GM06990 (cell line): ENCODE measurements around the gene SCN8A.

Experiments used
- DNase-seq: peaks from one replicate; pipeline ENCODE4 v3.0.0-alpha.2; 2011; ENCODE audit not compliant: insufficient read length; ENCODE audit errors: extremely low read depth
- H3K27me3 ChIP-seq: replicated peaks from 2 replicates; pipeline ENCODE4 v1.6.0; 2011; ENCODE audit warnings: low read length; ENCODE audit not compliant: control insufficient read depth, insufficient read depth
- H3K36me3 ChIP-seq: 2 replicates; pipeline ENCODE4 v1.5.1; 2011; ENCODE audit warnings: low read length; ENCODE audit not compliant: control insufficient read depth, insufficient read depth
- H3K4me3 ChIP-seq: replicated peaks from 2 replicates; pipeline ENCODE4 v1.5.1; 2011; ENCODE audit warnings: low read depth, mild to moderate bottlenecking, control low read depth, low read length
- CTCF ChIP-seq: IDR thresholded peaks from 2 replicates; pipeline ENCODE4 v1.5.1; 2011; ENCODE audit warnings: low read length, control low read depth, mild to moderate bottlenecking, inconsistent platforms; ENCODE audit not compliant: insufficient read depth, poor library complexity, severe bottlenecking

Gene SCN8A

GRCh38 chr12:51771008-51771407, 180.0 kb downstream of the SCN8A start:
- no peak for TF ChIP-seq CTCF
- H3K4me3 ChIP-seq, result no peak overlapping the region
- DNase-seq, result no peak
- H3K27me3 ChIP-seq, result no peaks in the 10 kb centered on the region; the same call in 1 of the 2 replicates
- H3K36me3 ChIP-seq, result no peaks in the 10 kb centered on the region

GRCh38 chr12:51773145-51773869, 182.3 kb downstream of the SCN8A start:
- Histone ChIP-seq H3K4me3 (no peak overlapping the region), H3K36me3 (no peaks in the 10 kb centered on the region), H3K27me3 (no peaks in the 10 kb centered on the region)
- no peak for TF ChIP-seq CTCF
- no peak for DNase-seq

- TF ChIP-seq CTCF, result no peak
- Histone ChIP-seq H3K4me3 (no peak overlapping the region), H3K36me3 (no peaks in the 10 kb centered on the region), H3K27me3 (no peaks in the 10 kb centered on the region)
- DNase-seq, result no peak
These were observed 183.9 kb downstream of the SCN8A start for GRCh38 chr12:51774933-51775332.

- no peak for TF ChIP-seq CTCF
- DNase-seq, result no peak
These were observed 186.4 kb downstream of the SCN8A start for GRCh38 chr12:51777457-51777856.

GRCh38 chr12:51777973-51778372, 186.9 kb downstream of the SCN8A start:
- no peaks in the 10 kb centered on the region; the same call in 1 of the 2 replicates for H3K27me3 ChIP-seq
- no peak for TF ChIP-seq CTCF
- no peak overlapping the region for H3K4me3 ChIP-seq
- DNase-seq, result no peak
- no peaks in the 10 kb centered on the region for H3K36me3 ChIP-seq

More at GRCh38 chr12:51777457-51777856, 186.4 kb downstream of the SCN8A start:
- H3K4me3 ChIP-seq, result no peak overlapping the region
- H3K27me3 ChIP-seq, result no peaks in the 10 kb centered on the region; the same call in 1 of the 2 replicates
- H3K36me3 ChIP-seq, result no peaks in the 10 kb centered on the region
